K562 (cell line): ENCODE results near the gene ROM1. TPM values are rescaled to one million over a fixed set of nuclear protein-coding genes. Genes with fewer than 3 reads are reported as not detected.

Experiments
- CCNT2 ChIP-seq: IDR thresholded peaks from 2 replicates; pipeline ENCODE4 v1.6.1; 2011; ENCODE audit warnings: borderline replicate concordance, low read depth, mild to moderate bottlenecking, moderate library complexity, mixed read lengths, low read length; ENCODE audit not compliant: insufficient read length; ENCODE audit errors: extremely low read depth
- DACH1 ChIP-seq: fragments of 450-650 bp; IDR thresholded peaks from 2 replicates; pipeline ENCODE4 v1.6.1; 2018; ENCODE audit not compliant: partially characterized antibody
- HMG20B ChIP-seq: fragments of 250-450 bp; sonication (Bioruptor Pico); IDR thresholded peaks from 2 replicates; pipeline ENCODE4 v1.5.0; 2021; ENCODE audit warnings: mild to moderate bottlenecking
- MCM7 ChIP-seq, 2 experiments: fragments of 450-650 bp; IDR thresholded peaks; 2 replicates each; pipeline ENCODE4 v1.6.1; 2016 to 2018
- MTA3 ChIP-seq: fragments of 450-650 bp; formaldehyde crosslinking; IDR thresholded peaks from 2 replicates; pipeline ENCODE4 v1.6.1; 2017; ENCODE audit warnings: mild to moderate bottlenecking, borderline replicate concordance
- POLR2AphosphoS2 ChIP-seq: IDR thresholded peaks from 2 replicates; pipeline ENCODE4 v1.6.1; 2012; ENCODE audit warnings: low read length, improper control_type of control experiment
- POLR2H ChIP-seq: IDR thresholded peaks from 2 replicates; pipeline ENCODE4 v1.6.1; 2016; ENCODE audit warnings: missing genetic modification characterization, low read depth, mild to moderate bottlenecking, control low read depth, missing compliant biosample characterization, moderate library complexity
- RBM34 ChIP-seq: fragments of 200-400 bp; formaldehyde crosslinking; IDR thresholded peaks from 2 replicates; pipeline ENCODE4 v1.6.1; 2018; ENCODE audit warnings: low read length, borderline replicate concordance; ENCODE audit not compliant: insufficient read depth
- RBM39 ChIP-seq: fragments of 200-400 bp; formaldehyde crosslinking; optimal IDR thresholded peaks from 2 replicates; pipeline ENCODE3; 2018; ENCODE audit warnings: low read depth, low read length
- RFX5 ChIP-seq: IDR thresholded peaks from 2 replicates; pipeline ENCODE4 v1.6.1; 2011; ENCODE audit warnings: low read depth, mild to moderate bottlenecking, improper control_type of control experiment, low read length
- RHOXF2B ChIP-seq: fragments of 250-450 bp; sonication (Bioruptor Pico); conservative IDR thresholded peaks from 2 replicates; pipeline ENCODE4 v1.5.1; 2021
- SRSF9 ChIP-seq: fragments of 200-400 bp; formaldehyde crosslinking; IDR thresholded peaks from 2 replicates; pipeline ENCODE4 v1.6.1; 2017; ENCODE audit warnings: low read depth, low read length, borderline replicate concordance
- ZC3H4 ChIP-seq: sonication (generic); formaldehyde crosslinking; IDR thresholded peaks from 2 replicates; pipeline ENCODE4 v1.9.0; 2021; ENCODE audit warnings: missing genetic modification reagents, borderline replicate concordance
- ZC3H8 ChIP-seq: fragments of 450-650 bp; IDR thresholded peaks from 2 replicates; pipeline ENCODE4 v1.6.1; 2017
- ZNF175 ChIP-seq: fragments of 200-800 bp; sonication (Bioruptor generic); IDR thresholded peaks from 2 replicates; pipeline ENCODE4 v1.6.1; 2016; ENCODE audit warnings: low read depth, mild to moderate bottlenecking, missing genetic modification characterization, missing compliant biosample characterization
- ZNF212 ChIP-seq: fragments of 450-650 bp; formaldehyde crosslinking; IDR thresholded peaks from 2 replicates; pipeline ENCODE4 v1.4.0; 2020; ENCODE audit warnings: mild to moderate bottlenecking
- ZNF24 ChIP-seq: fragments of 450-650 bp; IDR thresholded peaks from 2 replicates; pipeline ENCODE4 v1.6.1; 2016
- ZNF584 ChIP-seq: fragments of 200-800 bp; sonication (Bioruptor generic); IDR thresholded peaks from 2 replicates; pipeline ENCODE4 v1.6.1; 2016; ENCODE audit warnings: low read depth, mild to moderate bottlenecking, missing genetic modification characterization, missing compliant biosample characterization
- ZNF644 ChIP-seq: fragments of 200-800 bp; sonication (Bioruptor generic); IDR thresholded peaks from 2 replicates; pipeline ENCODE4 v1.6.1; 2016; ENCODE audit warnings: low read depth, missing genetic modification characterization, missing compliant biosample characterization
- polyA plus RNA-seq, 8 experiments: library from polyadenylated mRNA; depleted of rRNA in 4 of 8; stranded (reverse) in 5 of 8; unstranded in 3 of 8; fragments of >200 nt; fragmentation: Nextera tagmentation in 2 of 8; fragmentation: Illumina TruSeq in 1 of 8; extraction: Ambion mirVana in 2 of 8; extraction: Trizol in 1 of 8; gene quantifications; 2 replicates each; pipeline versions ENCODE4 v1.2.1 to v1.2.3, GENCODE V29; 2011 to 2014; ENCODE audit warnings: inconsistent platforms in 1 of 8, missing spikeins in 1 of 8
- total RNA-seq, 7 experiments: library from RNA; depleted of rRNA in 6 of 7; stranded (reverse); fragments of >200 nt in 6 of 7; fragmentation: Illumina TruSeq in 2 of 7; extraction: Trizol in 2 of 7; gene quantifications; 2 replicates each; pipeline versions ENCODE4 v1.2.1 to v1.2.3, GENCODE V29; 2011 to 2021; ENCODE audit warnings: low replicate concordance in 1 of 7
- TF ChIP-seq, protein P1 (sequence below): fragments of 250-450 bp; sonication (Bioruptor Pico); IDR thresholded peaks from 2 replicates; pipeline ENCODE4 v1.8.0; 2022; ENCODE audit warnings: inconsistent platforms, mild to moderate bottlenecking, moderate library complexity, borderline replicate concordance
- TF ChIP-seq, protein P2 (sequence below): fragments of 450-650 bp; formaldehyde crosslinking; IDR thresholded peaks from 2 replicates; pipeline ENCODE4 v1.4.0; 2020; ENCODE audit warnings: mild to moderate bottlenecking, mixed read lengths
- TF ChIP-seq, protein P3 (sequence below): fragments of 450-650 bp; IDR thresholded peaks from 2 replicates; pipeline ENCODE4 v1.6.1; 2016; ENCODE audit warnings: missing biosample characterization, missing genetic modification characterization
- TF ChIP-seq, protein P4 (sequence below): sonication (generic); formaldehyde crosslinking; IDR thresholded peaks from 2 replicates; pipeline ENCODE4 v1.9.0; 2022; ENCODE audit warnings: mild to moderate bottlenecking, missing genetic modification reagents

ROM1 gene
- total and polyA plus RNA-seq, 9 of the 15 experiments (the other 6 are each of a cell fraction or from before 2014, with no cell fraction given), result 0.75 to 4.0 (median 2.6) TPM

DNA sequence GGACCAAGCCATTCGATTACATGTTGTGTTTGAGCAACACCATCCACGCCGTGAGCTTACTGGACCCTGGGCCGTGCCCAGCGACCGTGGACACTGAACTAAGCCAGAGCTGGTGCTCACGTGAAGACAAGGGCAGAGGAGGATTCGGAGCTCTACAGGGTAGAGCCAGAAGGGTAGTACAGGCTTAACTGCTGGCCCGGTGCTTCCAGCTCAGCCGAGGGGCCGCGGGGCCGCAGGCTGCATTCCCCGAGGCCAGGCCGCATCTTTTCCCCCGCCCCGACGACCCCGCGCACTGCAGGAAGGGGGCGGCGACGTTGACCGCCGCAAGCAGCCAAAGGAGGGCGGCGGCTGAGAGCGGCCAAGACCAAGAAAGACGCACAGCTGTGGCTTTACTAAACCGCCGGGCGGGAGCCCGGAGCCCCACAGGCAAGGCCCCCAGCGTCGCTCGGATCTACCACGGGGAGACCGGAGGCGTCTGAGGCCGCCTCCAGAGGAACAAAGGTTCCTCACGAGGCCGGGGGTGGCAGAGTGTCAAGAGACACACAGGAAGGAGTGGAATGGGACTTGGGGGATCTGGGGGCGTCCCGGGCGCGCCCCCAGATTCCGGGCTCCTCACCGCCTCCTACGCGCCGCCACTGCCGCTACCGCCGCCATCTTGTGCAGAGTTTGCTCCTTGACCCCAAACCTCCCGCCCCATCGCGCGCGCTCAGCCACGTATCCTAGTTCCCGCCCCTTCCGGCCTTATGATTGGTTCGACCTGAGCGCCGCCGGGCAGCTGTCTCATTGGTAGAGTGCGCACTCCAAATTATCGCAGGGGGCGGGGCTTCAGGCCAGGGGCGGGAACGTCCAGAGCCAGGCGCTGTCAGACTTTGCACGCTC lies 33.1 kb downstream of the ROM1 start, which contains the start of gene GANAB (continued):
- TF ChIP-seq, protein P1, sequence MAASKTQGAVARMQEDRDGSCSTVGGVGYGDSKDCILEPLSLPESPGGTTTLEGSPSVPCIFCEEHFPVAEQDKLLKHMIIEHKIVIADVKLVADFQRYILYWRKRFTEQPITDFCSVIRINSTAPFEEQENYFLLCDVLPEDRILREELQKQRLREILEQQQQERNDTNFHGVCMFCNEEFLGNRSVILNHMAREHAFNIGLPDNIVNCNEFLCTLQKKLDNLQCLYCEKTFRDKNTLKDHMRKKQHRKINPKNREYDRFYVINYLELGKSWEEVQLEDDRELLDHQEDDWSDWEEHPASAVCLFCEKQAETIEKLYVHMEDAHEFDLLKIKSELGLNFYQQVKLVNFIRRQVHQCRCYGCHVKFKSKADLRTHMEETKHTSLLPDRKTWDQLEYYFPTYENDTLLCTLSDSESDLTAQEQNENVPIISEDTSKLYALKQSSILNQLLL, result no peak
- TF ChIP-seq POLR2H (tag), result peak; percentile 86
- no peak for TF ChIP-seq ZC3H8
- TF ChIP-seq DACH1, result no peak
- TF ChIP-seq ZNF644 (tag), result no peak
- TF ChIP-seq SRSF9, result no peak
- TF ChIP-seq MTA3, result peak; percentile 50
- TF ChIP-seq, protein P2, sequence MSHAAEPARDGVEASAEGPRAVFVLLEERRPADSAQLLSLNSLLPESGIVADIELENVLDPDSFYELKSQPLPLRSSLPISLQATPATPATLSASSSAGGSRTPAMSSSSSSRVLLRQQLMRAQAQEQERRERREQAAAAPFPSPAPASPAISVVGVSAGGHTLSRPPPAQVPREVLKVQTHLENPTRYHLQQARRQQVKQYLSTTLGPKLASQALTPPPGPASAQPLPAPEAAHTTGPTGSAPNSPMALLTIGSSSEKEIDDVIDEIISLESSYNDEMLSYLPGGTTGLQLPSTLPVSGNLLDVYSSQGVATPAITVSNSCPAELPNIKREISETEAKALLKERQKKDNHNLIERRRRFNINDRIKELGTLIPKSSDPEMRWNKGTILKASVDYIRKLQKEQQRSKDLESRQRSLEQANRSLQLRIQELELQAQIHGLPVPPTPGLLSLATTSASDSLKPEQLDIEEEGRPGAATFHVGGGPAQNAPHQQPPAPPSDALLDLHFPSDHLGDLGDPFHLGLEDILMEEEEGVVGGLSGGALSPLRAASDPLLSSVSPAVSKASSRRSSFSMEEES (CRISPR knock-in tag), result no peak
- TF ChIP-seq RFX5, result no peak
- no peak for TF ChIP-seq HMG20B
- no peak for TF ChIP-seq MCM7 (IDR thresholded peaks at IDR 0.05)
- TF ChIP-seq, protein P3, sequence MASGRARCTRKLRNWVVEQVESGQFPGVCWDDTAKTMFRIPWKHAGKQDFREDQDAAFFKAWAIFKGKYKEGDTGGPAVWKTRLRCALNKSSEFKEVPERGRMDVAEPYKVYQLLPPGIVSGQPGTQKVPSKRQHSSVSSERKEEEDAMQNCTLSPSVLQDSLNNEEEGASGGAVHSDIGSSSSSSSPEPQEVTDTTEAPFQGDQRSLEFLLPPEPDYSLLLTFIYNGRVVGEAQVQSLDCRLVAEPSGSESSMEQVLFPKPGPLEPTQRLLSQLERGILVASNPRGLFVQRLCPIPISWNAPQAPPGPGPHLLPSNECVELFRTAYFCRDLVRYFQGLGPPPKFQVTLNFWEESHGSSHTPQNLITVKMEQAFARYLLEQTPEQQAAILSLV (tag), result no peak
- TF ChIP-seq ZNF24, result no peak
- peak; percentile 67 for TF ChIP-seq CCNT2
- TF ChIP-seq, protein P4, sequence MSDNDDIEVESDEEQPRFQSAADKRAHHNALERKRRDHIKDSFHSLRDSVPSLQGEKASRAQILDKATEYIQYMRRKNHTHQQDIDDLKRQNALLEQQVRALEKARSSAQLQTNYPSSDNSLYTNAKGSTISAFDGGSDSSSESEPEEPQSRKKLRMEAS (CRISPR knock-in tag), result no peak
- no peak for TF ChIP-seq RBM34
- TF ChIP-seq RBM39, result no peak
- TF ChIP-seq RHOXF2B (CRISPR knock-in tag), result peak; percentile 83
- TF ChIP-seq ZNF212, result no peak
- no peak for TF ChIP-seq ZNF584 (CRISPR knock-in tag)
- peak; percentile 98 for TF ChIP-seq POLR2AphosphoS2
- TF ChIP-seq ZNF175 (CRISPR knock-in tag), result no peak
- TF ChIP-seq ZC3H4 (CRISPR knock-in tag), result 0 out of 2 replicates have a peak, but pooled peaks have one; percentile 36
